Measurements from ENCODE around the gene DSPP. TPM values are rescaled to one million over a fixed set of nuclear protein-coding genes. Genes with fewer than 3 reads are reported as not detected.

DSPP gene
- total and polyA plus RNA-seq, 2 experiments from 2014 or later = 0.08 TPM; not detected in 1

GRCh38 chr4:87575983-87576382 is 32.3 kb upstream of the DSPP start:
- Mint-ChIP-seq H3K9me3 (no peaks in the 10 kb centered on the region), H3K4me3 (no peak overlapping the region), H3K27me3 (ENCODE audit: insufficient read depth, low read depth, poor library complexity) (peaks cover 3% of the 10 kb centered on the region), H3K4me1 (peaks cover 10% of the 10 kb centered on the region), H3K27ac (no peak overlapping the region), H3K36me3 (ENCODE audit: low read depth) (no peaks in the 10 kb centered on the region)
- Histone ChIP-seq H4K20me1 (replicated peaks; ENCODE audit: insufficient read depth) (no peaks in the 10 kb centered on the region), H3K36me3 (ENCODE audit: insufficient read depth) (no peaks in the 10 kb centered on the region), H3K79me2 (replicated peaks; ENCODE audit: insufficient read depth) (no peaks in the 10 kb centered on the region), H2AFZ (no peak overlapping the region), H3K4me1 (ENCODE audit: insufficient read depth) (no peaks in the 10 kb centered on the region; the same call in 1 of the 2 replicates), H3K27ac (ENCODE audit: low read depth) (no peak overlapping the region), H3K27me3 (ENCODE audit: insufficient read depth) (no peaks in the 10 kb centered on the region), H3K9me2 (ENCODE audit: insufficient read depth) (no peaks in the 10 kb centered on the region), H3K4me2 (no peak overlapping the region), H3F3A (replicated peaks; ENCODE audit: low read depth) (no peaks in the 10 kb centered on the region), H3K4me3 (no peak overlapping the region)
- no peak for DNase-seq (ENCODE audit: low spot score)
- TF ChIP-seq ZNF114 (CRISPR knock-in tag; IDR thresholded peaks at IDR 0.05) (no peak), EZH2phosphoT487 (IDR thresholded peaks at IDR 0.05; ENCODE audit: unreplicated experiment) (no peak), ETS1 (IDR thresholded peaks at IDR 0.05) (no peak), ZNF331 (CRISPR knock-in tag; IDR thresholded peaks at IDR 0.05; ENCODE audit: low read depth) (no peak), JUNB (IDR thresholded peaks at IDR 0.05; ENCODE audit: unreplicated experiment) (no peak), STAT1 (IDR thresholded peaks at IDR 0.05; ENCODE audit: unreplicated experiment) (no peak), ZNF462 (CRISPR knock-in tag; IDR thresholded peaks at IDR 0.05) (no peak), CTCF (conservative IDR thresholded peaks at IDR 0.05; ENCODE audit: low read depth in 2 of 2) (no peak), EZH2 (IDR thresholded peaks at IDR 0.05; ENCODE audit: low read depth, unreplicated experiment) (no peak), CREB1 (CRISPR knock-in tag; IDR thresholded peaks at IDR 0.05; ENCODE audit: low read depth) (no peak), POLR2AphosphoS5 (IDR thresholded peaks at IDR 0.05; ENCODE audit: low read depth) (no peak), NANOG (IDR thresholded peaks at IDR 0.05; ENCODE audit: borderline replicate concordance) (no peak), REST (IDR thresholded peaks at IDR 0.05; ENCODE audit: unreplicated experiment) (no peak)
- no peak for ATAC-seq

Measured in GM23338 (cell line).